AG09309 (cell line): ENCODE data around the gene GRID2.

Experiments
- DNase-seq: peaks from one replicate; pipeline ENCODE4 v3.0.0-alpha.2; 2010; ENCODE audit warnings: low read depth
- H3K4me3 ChIP-seq: 2 replicates; pipeline ENCODE4 v1.5.1; 2011; ENCODE audit warnings: mild to moderate bottlenecking, low read depth, low read length, moderate library complexity; ENCODE audit not compliant: control insufficient read depth
- CTCF ChIP-seq: IDR thresholded peaks from 2 replicates; pipeline ENCODE4 v1.5.1; 2011; ENCODE audit warnings: mild to moderate bottlenecking, low read depth, low read length, inconsistent platforms; ENCODE audit not compliant: insufficient read depth, control insufficient read depth; ENCODE audit errors: missing control alignments

The GRID2 gene

GRCh38 chr4:93469560-93469959 is 1165.8 kb downstream of the GRID2 start:
- no peak for TF ChIP-seq CTCF
- DNase-seq = no peak
- H3K4me3 ChIP-seq = no peak overlapping the region

GRCh38 chr4:93475730-93476129 is 1172.0 kb downstream of the GRID2 start:
- no peak for DNase-seq
- TF ChIP-seq CTCF = no peak
- no peak overlapping the region for H3K4me3 ChIP-seq

GRCh38 chr4:93478805-93479204 is 1175.0 kb downstream of the GRID2 start:
- H3K4me3 ChIP-seq = no peak overlapping the region
- no peak for DNase-seq
- TF ChIP-seq CTCF = no peak

GRCh38 chr4:93480452-93480851 is 1176.7 kb downstream of the GRID2 start:
- no peak overlapping the region for H3K4me3 ChIP-seq
- no peak for DNase-seq
- TF ChIP-seq CTCF = no peak

- TF ChIP-seq CTCF = no peak
- DNase-seq = no peak
- no peak overlapping the region for H3K4me3 ChIP-seq
These were observed 1191.6 kb downstream of the GRID2 start for GRCh38 chr4:93495346-93495745.

GRCh38 chr4:93501244-93501643 is 1197.5 kb downstream of the GRID2 start:
- no peak for TF ChIP-seq CTCF
- no peak for DNase-seq
- H3K4me3 ChIP-seq = no peak overlapping the region

- no peak for TF ChIP-seq CTCF
- no peak for DNase-seq
- H3K4me3 ChIP-seq = no peak overlapping the region
These were observed 1198.2 kb downstream of the GRID2 start for GRCh38 chr4:93501946-93502345.
